Right lung (tissue), 5 donors: ENCODE measurements around the gene LTBP2. TPM values are rescaled to one million over a fixed set of nuclear protein-coding genes. Genes with fewer than 3 reads are reported as not detected.

Source experiments
- DNase-seq, 2 donors: peaks; one replicate each; pipeline ENCODE4 v3.0.0-alpha.2; 2013
- polyA plus RNA-seq, 5 donors: library from polyadenylated mRNA; unstranded; fragments of 120-200 nt; gene quantifications; one replicate each; pipeline versions ENCODE4 v1.2.1 to v1.2.3, GENCODE V29; 2013; ENCODE audit warnings: inconsistent platforms in 1 of 5, low replicate concordance in 1 of 5; ENCODE audit not compliant: insufficient read length in 5 of 5, insufficient read depth in 1 of 5

The LTBP2 gene
- polyA plus RNA-seq, 5 donors, result 10.6 to 30.9 (median 16.7) TPM

GRCh38 chr14:74593241-74593953 is 18.6 kb downstream of the LTBP2 start:
- DNase-seq, result no peak

DNA sequence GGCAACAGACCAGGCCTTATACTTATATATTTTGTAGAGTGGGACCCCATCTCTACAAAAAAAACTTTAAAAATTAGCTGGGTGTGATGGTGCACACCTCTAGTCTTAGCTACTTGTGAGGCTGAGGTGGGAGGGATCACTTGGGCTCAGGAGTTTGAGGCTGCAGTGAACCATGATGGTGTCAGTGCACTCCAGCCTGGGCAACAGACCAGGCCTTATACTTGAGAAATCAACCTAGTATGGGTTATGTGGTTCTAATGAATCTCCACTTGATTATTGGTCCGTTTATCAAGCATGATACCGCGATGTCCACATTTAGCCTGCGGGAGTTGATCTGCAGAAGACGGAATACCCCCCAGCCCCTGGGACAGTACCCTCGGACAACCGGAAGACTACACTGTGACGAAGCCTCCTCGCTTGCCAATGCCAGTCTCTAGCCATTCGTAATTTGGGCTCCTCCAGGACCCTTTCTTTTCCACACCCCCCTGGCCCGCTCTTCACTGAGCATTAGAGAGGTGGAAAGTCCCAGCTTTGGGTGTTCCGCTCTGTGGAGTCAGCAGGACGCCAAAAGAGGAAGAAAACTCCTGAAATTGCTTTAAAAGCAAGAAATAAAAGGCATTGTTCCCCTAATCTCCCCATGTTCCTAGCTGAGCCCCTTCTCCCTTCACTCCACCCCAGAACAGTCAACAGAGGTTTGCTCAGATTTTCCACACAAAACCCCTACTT is 19.4 kb downstream of the LTBP2 start:
- no peak for DNase-seq

- DNase-seq, result no peak
Observed at GRCh38 chr14:74591899-74592298, 20.1 kb downstream of the LTBP2 start.

- no peak for DNase-seq
Observed at GRCh38 chr14:74591394-74591793, 20.6 kb downstream of the LTBP2 start.

DNA sequence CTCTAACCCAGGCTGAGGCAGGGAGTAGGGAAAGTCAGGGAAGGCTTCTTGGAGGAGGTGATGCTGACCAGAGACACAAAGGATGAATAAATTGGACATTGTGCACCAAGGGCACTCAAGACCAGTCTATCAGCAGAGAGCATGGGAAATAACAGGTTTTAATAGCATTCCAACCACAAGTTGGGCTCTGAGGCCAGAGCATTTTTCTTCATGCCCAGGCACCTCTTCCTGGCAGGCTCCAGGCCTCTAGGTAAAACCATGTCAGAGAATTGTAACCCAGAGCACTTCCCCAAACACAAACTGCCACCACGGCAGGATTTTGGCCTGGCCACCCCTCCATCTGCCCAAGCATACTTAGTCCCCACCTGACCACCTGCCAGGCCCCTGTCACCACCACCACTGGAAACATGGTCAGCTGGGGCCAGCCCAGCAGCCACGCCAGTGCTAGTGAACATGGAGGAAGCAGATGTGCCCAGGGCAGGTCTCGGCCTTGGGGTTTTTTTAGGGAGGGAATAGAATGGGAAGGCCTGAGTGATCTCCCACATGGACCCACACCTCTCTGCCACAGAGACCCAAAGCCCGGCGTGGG is 22.7 kb downstream of the LTBP2 start:
- DNase-seq, result no peak

GRCh38 chr14:74587363-74587707 is 24.7 kb downstream of the LTBP2 start:
- DNase-seq, result no peak

- no peak for DNase-seq
Observed at GRCh38 chr14:74586681-74587362, 25.2 kb downstream of the LTBP2 start.

DNA sequence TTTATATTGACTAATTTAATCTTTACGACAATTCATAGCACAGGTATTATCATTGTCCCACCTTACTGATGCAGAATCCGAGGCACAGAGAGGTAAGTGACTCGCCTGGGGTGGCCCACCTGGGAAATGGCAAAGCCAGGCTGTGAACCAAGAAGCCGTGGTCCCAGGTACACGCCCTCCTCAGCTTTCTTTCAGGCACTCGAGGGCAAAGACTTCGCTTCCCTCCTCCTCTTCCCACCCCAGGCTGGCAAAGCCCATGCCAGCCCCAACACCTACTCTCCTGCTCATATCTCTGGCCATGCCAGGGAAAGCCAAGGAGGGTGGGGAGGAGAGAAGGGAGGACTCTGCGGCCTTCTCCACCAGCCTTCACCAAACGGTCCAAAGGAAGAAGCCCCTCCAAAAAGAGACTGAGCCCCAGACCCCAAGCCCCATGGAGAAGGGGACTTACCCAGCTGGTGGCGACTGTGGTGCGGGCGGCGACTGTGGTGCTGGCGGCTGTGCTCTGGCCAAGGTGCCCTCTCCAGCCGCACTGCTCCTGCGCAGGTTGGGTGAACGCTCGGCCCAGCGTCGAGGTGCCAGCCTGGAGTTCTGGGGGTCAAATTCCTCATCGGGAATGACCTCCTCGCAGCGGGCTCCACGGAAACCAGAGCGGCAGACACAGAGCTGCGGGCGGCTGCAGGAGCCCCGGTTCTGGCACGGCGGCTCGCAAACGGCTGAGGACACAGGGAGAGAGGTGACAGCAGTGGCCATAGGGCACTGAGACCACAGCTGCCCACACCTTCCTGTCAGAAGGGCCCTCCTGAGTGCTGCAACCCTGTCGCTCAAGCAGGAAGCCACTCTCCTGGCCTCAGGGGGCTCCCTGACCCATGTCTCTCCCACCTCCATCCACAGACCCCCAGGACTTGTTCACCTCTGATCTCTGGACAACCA is 26.4 kb downstream of the LTBP2 start:
- DNase-seq, result no peak

- DNase-seq, result no peak
Observed at GRCh38 chr14:74584951-74585350, 27.1 kb downstream of the LTBP2 start.

GRCh38 chr14:74583689-74584434 is 28.2 kb downstream of the LTBP2 start:
- DNase-seq, result no peak

- no peak for DNase-seq
Observed at GRCh38 chr14:74582910-74583581, 29.0 kb downstream of the LTBP2 start.

GRCh38 chr14:74580275-74580672 is 31.8 kb downstream of the LTBP2 start:
- no peak for DNase-seq

GRCh38 chr14:74579447-74580274 is 32.4 kb downstream of the LTBP2 start:
- DNase-seq, result no peak

GRCh38 chr14:74578479-74578878 is 33.6 kb downstream of the LTBP2 start:
- DNase-seq, result no peak

DNA sequence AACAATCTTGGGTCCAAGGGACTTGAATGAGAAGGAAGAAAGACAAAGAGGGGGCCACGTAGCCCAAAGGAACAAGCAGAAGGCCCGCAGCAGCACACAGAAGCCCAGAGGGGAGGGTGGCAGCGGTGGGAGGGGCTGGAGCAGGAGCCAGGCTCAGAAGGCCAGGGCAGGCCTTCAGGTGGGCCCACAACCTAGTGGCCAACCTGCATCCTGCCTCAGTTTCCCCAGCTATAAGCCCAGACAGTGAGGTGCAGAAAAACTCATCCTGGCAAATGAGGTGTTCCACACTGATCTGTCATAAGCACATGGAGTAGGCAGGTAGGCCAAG is 34.1 kb downstream of the LTBP2 start:
- no peak for DNase-seq

DNA sequence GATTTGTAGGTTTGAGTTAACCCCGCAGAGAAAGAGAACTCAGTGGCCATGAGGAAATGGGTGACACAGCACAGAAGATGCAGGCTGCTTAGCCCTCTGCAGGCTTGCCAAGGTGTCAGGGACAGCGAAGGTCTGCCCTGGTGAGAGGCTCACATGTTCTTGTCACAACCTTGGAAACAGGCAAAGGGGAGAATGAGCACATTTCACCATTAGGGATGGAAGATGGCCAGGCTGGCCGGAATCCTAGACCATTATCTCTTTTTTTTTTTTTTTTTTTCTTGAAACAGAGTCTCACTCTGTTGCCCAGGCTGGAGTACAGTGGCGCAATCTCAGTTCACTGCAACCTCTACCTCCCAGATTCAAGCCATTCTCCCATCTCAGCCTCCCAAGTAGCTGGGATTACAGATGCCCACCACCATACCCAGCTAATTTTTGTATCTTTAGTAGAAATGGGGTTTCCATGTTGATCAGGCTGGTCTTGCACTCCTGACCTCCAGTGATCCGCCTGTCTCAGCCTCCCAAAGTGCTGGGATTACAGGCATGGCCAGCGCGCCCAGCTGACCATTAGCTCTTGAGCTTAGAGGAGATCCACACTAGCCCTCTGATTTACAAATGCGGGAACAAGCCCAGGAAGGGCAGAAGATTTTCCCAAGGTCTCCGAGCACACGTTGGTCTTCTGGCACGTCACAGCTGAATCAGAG is 34.6 kb downstream of the LTBP2 start:
- no peak for DNase-seq

DNA sequence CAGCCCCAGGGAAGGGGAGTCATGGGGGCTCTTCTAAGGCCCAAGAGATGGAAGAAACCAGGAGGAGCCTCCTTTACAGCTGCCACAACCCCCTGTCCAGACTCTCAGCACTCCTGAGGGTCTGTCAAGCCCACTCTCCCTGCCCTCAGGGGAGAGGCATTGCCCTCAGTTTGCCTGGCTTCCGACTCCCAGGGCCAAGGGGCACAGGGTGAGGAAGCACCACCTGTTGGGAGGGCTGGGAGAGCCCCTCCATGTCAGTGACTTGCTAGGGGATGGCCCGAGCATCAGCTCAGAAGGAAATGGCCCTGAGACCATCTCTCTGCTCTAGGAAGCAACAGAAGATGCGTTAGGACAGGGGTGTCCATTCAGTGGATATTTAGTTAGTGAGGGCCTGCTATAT is 36.1 kb downstream of the LTBP2 start:
- DNase-seq, result no peak

- no peak for DNase-seq
Observed at GRCh38 chr14:74575507-74575906, 36.5 kb downstream of the LTBP2 start.

GRCh38 chr14:74574706-74575105 is 37.3 kb downstream of the LTBP2 start:
- DNase-seq, result no peak
